AG04449 (cell line): ENCODE results near the gene BRD3.

Source experiments
- CTCF ChIA-PET: fragments of 350-600 bp; formaldehyde crosslinking; extraction: SDS; loops from one replicate; lab custom pipeline; 2021; ENCODE audit warnings: antibody characterized with exemption; lab: Yijun Ruan, JAX
- POLR2A ChIA-PET: fragments of 400-600, 350-600 bp; formaldehyde crosslinking; extraction: SDS; loops from one replicate; lab custom pipeline; 2020; ENCODE audit warnings: antibody characterized with exemption, inconsistent platforms; lab: Yijun Ruan, JAX
- DNase-seq: peaks from one replicate; pipeline ENCODE4 v3.0.0-alpha.2; 2010; ENCODE audit warnings: low read depth, low spot score
- H3K4me3 ChIP-seq: 2 replicates; pipeline ENCODE4 v1.5.1; 2011; ENCODE audit warnings: low read depth, mild to moderate bottlenecking, control low read depth, low read length
- CTCF ChIP-seq: IDR thresholded peaks from one replicate; pipeline ENCODE4 v1.5.1; 2011; ENCODE audit warnings: mild to moderate bottlenecking, moderate library complexity, low read length, control low read depth, inconsistent platforms; ENCODE audit not compliant: insufficient read depth; ENCODE audit errors: missing control alignments

The BRD3 gene

GRCh38 chr9:134027561-134027960 lies 40.3 kb downstream of the BRD3 start:
- no peak for TF ChIP-seq CTCF
- ChIA-PET POLR2A (no interaction called here), CTCF (interaction anchor here (0.7 to 4.2 kb wide), 2 partner anchors 144 to 245 kb away, joined by 3 to 22 read pairs; no protein-coding TSS in a partner anchor)
- DNase-seq = no peak
- H3K4me3 ChIP-seq = no peak overlapping the region

GRCh38 chr9:134026981-134027380 lies 40.8 kb downstream of the BRD3 start:
- no peak overlapping the region for H3K4me3 ChIP-seq
- ChIA-PET POLR2A (no interaction called here), CTCF (interaction anchor here (1.8 to 4.2 kb wide), 2 partner anchors 10 to 244 kb away, joined by 6 to 22 read pairs; no protein-coding TSS in a partner anchor)
- no peak for DNase-seq
- no peak for TF ChIP-seq CTCF

GRCh38 chr9:134026581-134026980 lies 41.2 kb downstream of the BRD3 start:
- peak overlapping the region; percentile 90 for H3K4me3 ChIP-seq
- DNase-seq = no peak
- POLR2A ChIA-PET = no interaction called here
- CTCF ChIA-PET = interaction anchor here (0.6 to 4.2 kb wide), 5 partner anchors 8 to 244 kb away, joined by 3 to 22 read pairs (median 6); partner anchors contain the start of gene WDR5
- no peak for TF ChIP-seq CTCF

GRCh38 chr9:134025606-134026541 lies 42.0 kb downstream of the BRD3 start:
- H3K4me3 ChIP-seq = peak overlapping the region; percentile 90
- peak; percentile 7 for TF ChIP-seq CTCF
- no peak for DNase-seq
- POLR2A ChIA-PET = interaction anchor here (0.7 to 0.9 kb wide), 2 partner anchors 13 to 33 kb away, joined by 3 read pairs; no protein-coding TSS in a partner anchor
- CTCF ChIA-PET = interaction anchor here (0.6 to 4.2 kb wide), 7 partner anchors 9 to 243 kb away, joined by 3 to 22 read pairs (median 6); partner anchors contain the start of gene WDR5

GRCh38 chr9:134024828-134025605 lies 42.8 kb downstream of the BRD3 start, which contains the start of gene BRD3OS:
BRD3OS (plus strand) TSS chr9:134025481; CDS start chr9:134026748, 1,267 bp downstream.
- ChIA-PET POLR2A (interaction anchor here (0.6 to 0.9 kb wide), 3 partner anchors 13 to 36 kb away, joined by 3 read pairs; no protein-coding TSS in a partner anchor), CTCF (interaction anchor here (0.8 to 4.2 kb wide), 5 partner anchors 16 to 242 kb away, joined by 3 to 22 read pairs (median 7); no protein-coding TSS in a partner anchor)
- peak within 1 kb of the TSS; percentile 90 for H3K4me3 ChIP-seq
- DNase-seq = peak; percentile 97
- TF ChIP-seq CTCF = no peak
